ENCODE results near the gene PSAP. TPM values are rescaled to one million over a fixed set of nuclear protein-coding genes. Genes with fewer than 3 reads are reported as not detected.

PSAP gene
- total RNA-seq, 1 donor from 2014 or later: 358 TPM

DNA sequence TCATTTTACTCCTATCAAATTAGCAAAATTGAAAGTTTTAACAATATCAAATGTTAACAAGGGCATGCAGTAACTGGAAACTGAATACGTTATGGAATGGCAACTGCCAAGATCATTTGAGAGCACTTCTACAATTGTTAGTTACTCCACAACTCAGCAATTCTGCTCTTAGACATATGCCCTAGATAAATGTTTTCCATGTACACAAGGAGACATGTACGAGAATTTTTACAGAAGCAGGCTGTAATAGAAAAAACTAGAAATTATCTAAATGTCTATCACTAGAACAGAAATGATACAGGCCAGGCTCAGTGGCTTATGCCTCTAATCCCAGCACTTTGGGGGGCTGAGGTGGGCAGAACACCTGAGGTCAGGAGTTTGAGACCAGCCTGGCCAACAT is 7.0 kb downstream of the PSAP start:
- no peak overlapping the region for H3K27ac Mint-ChIP-seq
- TF ChIP-seq, protein P1, sequence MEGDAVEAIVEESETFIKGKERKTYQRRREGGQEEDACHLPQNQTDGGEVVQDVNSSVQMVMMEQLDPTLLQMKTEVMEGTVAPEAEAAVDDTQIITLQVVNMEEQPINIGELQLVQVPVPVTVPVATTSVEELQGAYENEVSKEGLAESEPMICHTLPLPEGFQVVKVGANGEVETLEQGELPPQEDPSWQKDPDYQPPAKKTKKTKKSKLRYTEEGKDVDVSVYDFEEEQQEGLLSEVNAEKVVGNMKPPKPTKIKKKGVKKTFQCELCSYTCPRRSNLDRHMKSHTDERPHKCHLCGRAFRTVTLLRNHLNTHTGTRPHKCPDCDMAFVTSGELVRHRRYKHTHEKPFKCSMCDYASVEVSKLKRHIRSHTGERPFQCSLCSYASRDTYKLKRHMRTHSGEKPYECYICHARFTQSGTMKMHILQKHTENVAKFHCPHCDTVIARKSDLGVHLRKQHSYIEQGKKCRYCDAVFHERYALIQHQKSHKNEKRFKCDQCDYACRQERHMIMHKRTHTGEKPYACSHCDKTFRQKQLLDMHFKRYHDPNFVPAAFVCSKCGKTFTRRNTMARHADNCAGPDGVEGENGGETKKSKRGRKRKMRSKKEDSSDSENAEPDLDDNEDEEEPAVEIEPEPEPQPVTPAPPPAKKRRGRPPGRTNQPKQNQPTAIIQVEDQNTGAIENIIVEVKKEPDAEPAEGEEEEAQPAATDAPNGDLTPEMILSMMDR (IDR thresholded peaks at IDR 0.05): no peak
- TF ChIP-seq EZH2phosphoT487 (IDR thresholded peaks at IDR 0.05) (no peak), EZH2 (IDR thresholded peaks at IDR 0.05) (no peak)
- Histone ChIP-seq H2AFZ (replicated peaks) (no peak overlapping the region), H3K27ac (no peak overlapping the region), H3F3A (ENCODE audit: low read depth) (peaks cover 28% of the 10 kb centered on the region), H3K9me3 (ENCODE audit: low read depth) (no peaks in the 10 kb centered on the region), H3K4me3 (no peak overlapping the region), H3K4me2 (no peak overlapping the region), H3K9ac (no peak overlapping the region), H3K79me2 (ENCODE audit: low read depth) (peaks cover 97% of the 10 kb centered on the region), H3K27me3 (no peaks in the 10 kb centered on the region), H3K36me3 (no peaks in the 10 kb centered on the region), H3K4me1 (peaks cover 45% of the 10 kb centered on the region), H4K20me1 (ENCODE audit: low read depth) (peaks cover 89% of the 10 kb centered on the region)
- peaks cover 67% of the 10 kb centered on the region for H3K4me1 Mint-ChIP-seq
- H3K4me3 Mint-ChIP-seq: no peak overlapping the region
- peaks cover 17% of the 10 kb centered on the region for H3K36me3 Mint-ChIP-seq
- DNase-seq (ENCODE audit: low spot score): no peak
- H3K27me3 Mint-ChIP-seq (ENCODE audit: insufficient read depth, low read depth): no peaks in the 10 kb centered on the region
- no peaks in the 10 kb centered on the region for H3K9me3 Mint-ChIP-seq

DNA sequence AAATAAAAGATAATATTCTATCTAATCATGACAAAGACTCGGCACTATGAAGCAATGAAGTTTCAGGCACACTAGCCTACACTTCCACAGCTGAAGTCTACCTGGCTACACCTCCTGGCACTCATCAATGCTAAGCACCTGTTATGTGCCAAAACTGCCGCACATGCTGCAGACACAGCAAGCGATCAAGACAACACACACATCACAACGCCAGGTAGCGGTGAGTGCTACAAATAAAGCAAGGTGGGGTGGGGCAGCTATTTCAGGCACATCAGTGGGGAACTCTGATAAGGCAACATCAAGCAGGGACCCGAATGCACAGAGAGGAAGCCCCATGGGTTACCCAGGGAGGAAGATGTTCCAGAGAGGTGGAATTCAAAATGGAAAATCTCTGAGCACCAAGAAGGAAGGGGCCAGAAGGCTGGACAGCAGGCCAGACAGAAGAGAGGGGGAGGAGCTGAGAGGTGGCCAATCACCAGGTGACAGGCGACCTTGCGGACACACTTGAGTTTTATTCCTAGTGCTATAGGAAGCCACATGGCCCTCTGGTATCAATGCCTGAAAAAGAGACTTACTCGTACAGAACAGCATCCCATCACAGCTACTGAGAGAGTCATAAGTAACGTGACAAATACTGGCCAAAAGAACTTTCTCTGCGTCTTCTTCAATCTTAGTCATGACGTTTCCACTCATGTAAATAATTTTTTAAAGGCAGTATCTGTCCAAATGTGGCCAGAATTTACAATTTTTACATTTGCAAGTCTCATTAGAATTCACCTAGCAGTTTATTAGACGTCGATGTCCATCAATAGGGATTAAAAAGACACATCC is 8.0 kb downstream of the PSAP start:
- DNase-seq (ENCODE audit: low spot score): no peak
- Mint-ChIP-seq H3K27ac (peak overlapping the region; percentile 88), H3K36me3 (peaks cover 13% of the 10 kb centered on the region), H3K4me3 (no peak overlapping the region), H3K27me3 (ENCODE audit: insufficient read depth, low read depth) (no peaks in the 10 kb centered on the region), H3K4me1 (peaks cover 67% of the 10 kb centered on the region), H3K9me3 (no peaks in the 10 kb centered on the region)
- H2AFZ ChIP-seq (replicated peaks): no peak overlapping the region
- TF ChIP-seq, protein P1 (IDR thresholded peaks at IDR 0.05): no peak
- TF ChIP-seq EZH2phosphoT487 (IDR thresholded peaks at IDR 0.05) (no peak), EZH2 (IDR thresholded peaks at IDR 0.05) (no peak)
- peaks cover 28% of the 10 kb centered on the region for H3F3A ChIP-seq (ENCODE audit: low read depth)
- H3K9me3 ChIP-seq (ENCODE audit: low read depth): no peaks in the 10 kb centered on the region
- peaks cover 84% of the 10 kb centered on the region for H4K20me1 ChIP-seq (ENCODE audit: low read depth)
- no peak overlapping the region for H3K27ac ChIP-seq
- no peaks in the 10 kb centered on the region for H3K36me3 ChIP-seq
- H3K4me1 ChIP-seq: peaks cover 43% of the 10 kb centered on the region
- no peaks in the 10 kb centered on the region for H3K27me3 ChIP-seq
- no peak overlapping the region for H3K9ac ChIP-seq
- no peak overlapping the region for H3K4me2 ChIP-seq
- H3K79me2 ChIP-seq (ENCODE audit: low read depth): peaks cover 97% of the 10 kb centered on the region
- no peak overlapping the region for H3K4me3 ChIP-seq

DNA sequence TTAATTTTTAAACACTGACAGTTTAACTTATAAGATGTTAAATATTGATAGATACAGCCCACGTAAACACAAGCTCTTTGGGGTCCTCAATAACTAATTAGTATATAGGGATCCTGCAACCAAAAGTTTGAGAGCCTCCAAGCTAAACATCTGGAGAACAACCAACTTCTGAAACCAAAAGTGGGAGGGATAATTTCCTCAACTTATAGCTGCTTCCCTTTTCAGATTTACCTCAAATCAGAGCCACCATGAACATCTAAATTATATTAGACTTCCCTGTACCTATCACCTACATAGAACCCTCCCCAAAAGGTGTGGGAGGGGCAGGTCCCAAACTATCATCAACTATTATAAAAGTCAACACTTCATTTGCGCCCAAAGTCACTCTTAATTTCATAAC is 8.6 kb downstream of the PSAP start:
- Histone ChIP-seq H3K79me2 (ENCODE audit: low read depth) (peaks cover 97% of the 10 kb centered on the region), H3K4me3 (no peak overlapping the region), H3K27ac (no peak overlapping the region), H3K4me1 (peaks cover 48% of the 10 kb centered on the region), H2AFZ (replicated peaks) (no peak overlapping the region), H4K20me1 (ENCODE audit: low read depth) (peaks cover 84% of the 10 kb centered on the region), H3K4me2 (no peak overlapping the region), H3K27me3 (no peaks in the 10 kb centered on the region), H3K9ac (no peak overlapping the region), H3K9me3 (ENCODE audit: low read depth) (no peaks in the 10 kb centered on the region), H3F3A (ENCODE audit: low read depth) (peaks cover 28% of the 10 kb centered on the region), H3K36me3 (no peaks in the 10 kb centered on the region)
- Mint-ChIP-seq H3K9me3 (no peaks in the 10 kb centered on the region), H3K27me3 (ENCODE audit: insufficient read depth, low read depth) (no peaks in the 10 kb centered on the region), H3K4me3 (no peak overlapping the region), H3K4me1 (peaks cover 70% of the 10 kb centered on the region), H3K36me3 (peaks cover 14% of the 10 kb centered on the region), H3K27ac (peak overlapping the region; percentile 51)
- TF ChIP-seq EZH2phosphoT487 (IDR thresholded peaks at IDR 0.05) (no peak), EZH2 (IDR thresholded peaks at IDR 0.05) (no peak)
- TF ChIP-seq, protein P1 (IDR thresholded peaks at IDR 0.05): no peak
- no peak for DNase-seq (ENCODE audit: low spot score)
